GDM1 (cell line): Measurements from ENCODE around the gene PDAP1.
"Not testable (repeated sequence)": the region's sequence is repeated elsewhere in the genome, so short reads cannot be mapped to it uniquely, and the experiment has no call there.

ENCODE experiments used
- DNase-seq: peaks from one replicate; lab custom pipeline; 2025; lab: John Stamatoyannopoulos, UW

PDAP1 gene

GRCh38 chr7:99424932-99425730 lies 16.7 kb upstream of the PDAP1 start:
- DNase-seq, result no peak

- DNase-seq, result no peak
Measured at GRCh38 chr7:99422625-99423024, 14.2 kb upstream of the PDAP1 start.

- no peak for DNase-seq
Measured at GRCh38 chr7:99422186-99422585, 13.8 kb upstream of the PDAP1 start.

GRCh38 chr7:99420986-99421385 lies 12.6 kb upstream of the PDAP1 start:
- no peak for DNase-seq

GRCh38 chr7:99420213-99420612 lies 11.8 kb upstream of the PDAP1 start:
- DNase-seq, result no peak

GRCh38 chr7:99419323-99420021 lies 11.1 kb upstream of the PDAP1 start:
- no peak for DNase-seq

- no peak for DNase-seq
Measured at GRCh38 chr7:99418260-99418659, 9.9 kb upstream of the PDAP1 start.

- not testable (repeated sequence) for DNase-seq
Measured at GRCh38 chr7:99415513-99416127, 7.2 kb upstream of the PDAP1 start.

GRCh38 chr7:99410635-99411034 lies 2.2 kb upstream of the PDAP1 start:
- DNase-seq, result no peak

- DNase-seq, result no peak
Measured at GRCh38 chr7:99409806-99410205, 1.4 kb upstream of the PDAP1 start.

GRCh38 chr7:99409192-99409572 lies 785 bp upstream of the PDAP1 start:
- DNase-seq, result no peak

GRCh38 chr7:99407872-99408378 lies 472 bp downstream of the PDAP1 start:
- no peak for DNase-seq

GRCh38 chr7:99406557-99406956 lies 1.8 kb downstream of the PDAP1 start:
- DNase-seq, result no peak

GRCh38 chr7:99404977-99405320 lies 3.4 kb downstream of the PDAP1 start:
- DNase-seq, result no peak

GRCh38 chr7:99404235-99404976 lies 4.0 kb downstream of the PDAP1 start:
- DNase-seq, result no peak

- DNase-seq, result no peak
Measured at GRCh38 chr7:99403764-99404163, 4.6 kb downstream of the PDAP1 start.

GRCh38 chr7:99402854-99403253 lies 5.5 kb downstream of the PDAP1 start:
- no peak for DNase-seq

GRCh38 chr7:99399597-99399996 lies 8.8 kb downstream of the PDAP1 start:
- no peak for DNase-seq

- no peak for DNase-seq
Measured at GRCh38 chr7:99398891-99399445, 9.4 kb downstream of the PDAP1 start.

- no peak for DNase-seq
Measured at GRCh38 chr7:99397297-99397983, 11.0 kb downstream of the PDAP1 start.
